ENCODE data around the gene RNF180.
A peak's percentile ranks its signal among the peaks of the same experiment; 100 is the strongest.
"Not testable (repeated sequence)": the region's sequence is repeated elsewhere in the genome, so short reads cannot be mapped to it uniquely, and the experiment has no call there.

Gene RNF180

DNA sequence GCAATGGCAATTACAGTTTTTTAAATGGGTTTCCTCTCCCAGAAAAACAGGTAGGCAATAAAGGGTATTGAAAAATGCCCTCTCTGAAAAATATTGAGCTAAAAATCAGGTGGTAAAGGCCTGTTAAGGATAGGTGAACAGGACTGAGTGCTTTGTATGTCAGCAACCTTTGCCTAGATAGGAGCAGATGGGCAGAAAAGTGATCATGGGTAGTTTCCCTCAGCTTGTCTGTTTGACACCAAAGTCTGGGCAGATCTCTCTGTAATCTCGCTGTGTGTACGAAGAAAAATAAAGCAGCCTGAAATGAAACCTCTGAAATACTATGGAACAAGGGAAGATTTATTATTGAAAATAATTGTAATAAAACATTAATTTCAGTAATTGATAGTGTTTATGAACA, 15.8 kb downstream of the RNF180 start:
- DNase-seq (ENCODE audit: low spot score) = no peak

DNA sequence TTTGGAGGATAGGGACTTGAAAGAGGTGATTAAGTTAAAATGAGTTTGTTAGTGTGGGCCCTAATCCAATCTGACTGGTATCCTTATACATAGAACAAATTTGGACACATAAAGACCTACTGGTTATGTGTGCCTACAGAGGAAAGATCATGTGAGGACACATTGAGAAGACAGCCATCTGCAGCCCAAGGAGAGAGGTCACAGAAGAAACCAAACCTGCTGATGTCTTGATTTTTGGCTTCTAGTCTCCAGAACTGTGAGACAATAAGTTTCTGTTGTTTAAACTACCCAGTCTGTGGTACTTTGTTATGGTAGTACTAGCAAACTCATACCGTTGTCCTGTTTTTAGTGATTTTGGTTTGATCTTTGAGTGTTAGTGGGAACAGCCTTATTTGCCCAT, 18.3 kb downstream of the RNF180 start:
- no peak for DNase-seq (ENCODE audit: low spot score)

DNA sequence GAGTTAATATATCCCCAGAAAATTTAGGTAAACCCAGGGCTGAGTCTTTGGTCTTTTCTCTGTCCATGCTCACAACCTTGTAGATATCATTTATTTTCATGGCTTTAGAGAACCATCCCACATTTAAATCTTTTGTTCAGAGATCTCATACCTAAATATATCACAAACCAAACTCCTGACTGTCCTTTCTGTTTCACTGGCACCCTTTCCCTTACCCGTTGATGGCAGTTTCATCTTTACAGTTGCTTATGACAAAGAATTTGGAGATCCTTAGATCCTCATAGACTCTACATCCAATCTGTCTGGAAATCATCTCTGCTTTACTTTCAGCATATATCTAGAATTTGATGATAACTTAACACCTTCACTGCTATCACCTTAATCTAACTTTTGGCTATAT, 19.2 kb downstream of the RNF180 start:
- no peak for DNase-seq (ENCODE audit: low spot score)

DNA sequence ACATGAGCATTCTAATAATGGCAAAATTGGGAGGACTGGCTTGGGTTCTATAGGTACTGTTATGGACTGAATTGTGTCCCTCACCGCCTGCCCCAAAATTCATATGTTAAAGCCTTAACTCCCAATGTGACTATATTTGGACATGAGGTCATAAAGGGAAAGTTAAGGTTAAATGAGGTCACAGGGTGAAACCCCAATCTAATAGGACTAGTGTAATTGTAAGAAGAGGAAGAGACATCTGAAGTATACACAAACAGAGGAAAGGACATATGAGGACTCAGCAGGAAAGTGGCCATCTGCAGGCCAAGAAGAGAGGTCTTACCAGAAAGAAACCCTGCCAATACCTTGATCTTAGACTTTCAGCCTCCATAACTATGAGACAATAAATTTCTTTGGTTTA, 23.1 kb downstream of the RNF180 start:
- no peak for DNase-seq (ENCODE audit: low spot score)

DNA sequence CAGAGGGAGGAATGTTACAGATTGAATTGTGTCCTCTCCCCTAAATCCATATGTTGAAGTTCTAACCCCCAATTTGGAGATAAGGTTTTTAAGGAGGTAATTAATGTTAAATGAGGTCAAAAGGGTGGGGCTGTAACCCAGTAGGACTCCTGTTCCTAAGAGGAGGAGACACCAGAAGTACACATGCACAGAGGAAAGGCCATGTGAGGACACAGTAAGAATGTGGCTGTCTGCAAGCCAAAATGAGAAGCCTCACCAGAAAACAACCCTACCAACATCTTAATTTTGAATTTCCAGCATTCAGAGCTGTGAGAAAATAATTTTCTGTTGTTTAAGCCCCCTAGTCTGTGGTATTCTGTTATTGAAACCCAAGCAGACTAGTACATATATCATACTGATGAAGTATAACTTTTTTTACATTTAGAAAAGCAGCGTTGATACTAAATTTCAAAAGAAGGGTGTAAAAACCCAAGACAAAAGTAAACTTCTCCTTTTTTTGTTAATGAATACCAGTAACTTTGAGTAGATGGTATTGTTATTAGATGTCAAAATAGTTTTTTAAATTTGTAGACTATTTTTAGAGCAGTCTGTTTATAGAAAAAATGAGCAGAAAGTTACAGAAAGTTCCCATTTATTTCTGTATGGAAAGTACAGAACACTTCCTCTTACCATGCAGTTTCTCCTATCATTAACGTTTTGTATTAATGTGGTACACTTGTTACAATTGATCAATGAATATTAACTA, 25.1 kb downstream of the RNF180 start:
- DNase-seq (ENCODE audit: low spot score) = no peak

DNA sequence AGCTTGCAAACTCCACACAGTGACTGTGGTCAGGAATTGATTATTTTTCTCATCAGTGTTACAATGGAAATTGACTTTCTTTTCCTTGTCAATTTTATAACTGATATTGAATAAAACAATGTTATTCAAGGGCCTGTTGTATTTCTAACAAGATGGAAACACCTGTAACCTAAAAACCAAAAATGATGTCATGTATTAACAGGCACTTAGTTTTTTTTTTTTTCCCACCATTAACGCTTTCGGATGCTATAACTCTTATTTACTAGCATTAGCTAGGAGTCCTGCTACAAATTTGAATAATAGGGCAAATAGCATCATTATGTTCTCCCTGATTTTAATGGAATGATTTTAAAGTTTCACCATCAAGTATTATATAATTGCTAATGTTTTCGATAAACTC, 30.3 kb downstream of the RNF180 start:
- DNase-seq (ENCODE audit: low spot score) = no peak

DNA sequence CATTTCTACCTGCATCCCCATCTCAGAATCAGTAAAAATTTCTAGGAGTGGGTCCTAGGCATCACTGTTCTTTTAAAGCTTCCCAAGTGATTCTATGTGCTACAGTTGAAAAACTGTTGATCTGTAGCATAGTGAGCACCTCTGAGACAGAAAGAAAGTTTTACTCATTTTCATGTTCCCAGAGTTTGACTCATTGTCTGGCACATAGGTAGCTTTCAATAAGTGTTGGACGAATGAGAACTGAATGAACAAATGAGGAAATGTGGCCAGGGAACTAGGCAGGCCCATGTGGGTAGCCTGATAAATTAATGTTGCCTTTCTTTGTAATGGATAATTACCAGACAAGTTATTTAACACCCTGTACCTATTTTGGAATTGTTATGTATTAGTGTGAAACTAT, 33.8 kb downstream of the RNF180 start:
- no peak for DNase-seq (ENCODE audit: low spot score)

DNA sequence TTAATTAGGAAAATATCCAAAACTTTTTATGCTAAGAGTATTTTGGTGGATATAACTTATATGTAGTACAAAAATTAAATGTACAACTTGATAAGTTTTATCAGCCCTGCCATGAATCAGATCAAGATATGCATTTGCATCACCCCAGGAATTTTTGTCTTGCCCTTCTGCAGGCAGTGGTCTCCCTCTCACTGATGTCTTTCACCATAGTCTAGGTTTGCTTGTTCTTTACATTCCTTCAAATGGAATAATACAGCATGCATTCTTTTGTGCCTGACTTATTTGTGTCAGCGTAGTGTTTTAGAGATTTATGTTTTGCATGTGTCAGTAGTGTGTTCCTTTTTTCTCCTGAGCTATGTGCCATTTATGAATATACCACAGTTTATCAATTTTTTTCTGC, 36.4 kb downstream of the RNF180 start:
- DNase-seq (ENCODE audit: low spot score) = no peak

DNA sequence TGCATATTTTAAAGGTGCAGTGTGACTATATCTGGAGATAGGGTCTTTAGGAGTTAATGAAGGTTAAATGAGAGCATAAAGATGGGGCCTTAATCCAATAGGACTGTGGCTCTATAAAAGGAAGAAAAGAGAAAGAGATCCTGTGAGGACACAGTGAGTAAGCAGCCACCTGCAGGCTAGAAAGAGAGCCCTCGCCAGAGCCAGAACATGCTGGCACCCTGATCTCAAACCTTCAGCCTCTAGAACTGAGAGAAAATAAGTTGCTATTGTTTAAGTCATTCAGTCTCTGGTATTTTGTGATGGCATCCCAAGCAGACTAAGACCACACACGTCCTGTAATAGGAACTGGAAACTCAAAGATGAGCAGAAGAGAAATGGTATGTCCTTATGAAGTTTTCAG, 41.0 kb downstream of the RNF180 start:
- no peak for DNase-seq (ENCODE audit: low spot score)

DNA sequence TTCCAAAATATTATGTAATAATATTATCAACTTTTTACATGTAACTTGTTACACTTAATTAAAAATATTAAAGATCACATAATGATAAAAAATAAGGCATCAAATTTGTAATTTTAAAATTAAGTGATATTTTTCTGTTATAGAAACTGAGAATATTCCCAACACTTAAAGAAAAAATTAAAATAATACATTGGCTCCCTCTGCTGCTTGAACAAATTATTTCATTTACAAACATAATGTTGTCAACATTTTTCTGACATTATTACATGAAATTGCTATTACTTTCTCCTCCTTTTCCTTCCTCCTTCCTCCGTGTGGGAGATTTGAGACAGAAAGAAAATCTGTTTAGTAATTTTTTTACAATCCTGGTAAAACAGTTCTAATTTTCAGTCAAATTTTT, 42.3 kb downstream of the RNF180 start:
- DNase-seq (ENCODE audit: low spot score) = no peak

DNA sequence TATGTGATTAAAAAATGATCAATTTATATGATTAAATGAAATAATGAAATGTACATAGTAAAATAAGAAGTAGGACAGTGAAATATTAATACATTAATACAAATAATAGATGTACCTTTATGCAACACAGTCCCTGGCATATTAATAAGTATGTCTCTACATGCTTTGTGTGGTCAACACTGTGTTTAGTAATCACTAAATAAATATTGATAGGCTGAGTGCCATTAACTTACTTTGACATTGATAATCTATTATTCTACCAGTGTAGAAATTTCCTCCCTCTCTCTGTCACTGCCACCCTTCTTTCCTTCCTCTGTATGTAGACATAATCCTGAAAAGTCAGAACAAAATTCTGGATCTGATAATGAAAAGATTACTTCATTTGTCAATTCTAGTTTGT, 43.7 kb downstream of the RNF180 start:
- DNase-seq (ENCODE audit: low spot score) = no peak

DNA sequence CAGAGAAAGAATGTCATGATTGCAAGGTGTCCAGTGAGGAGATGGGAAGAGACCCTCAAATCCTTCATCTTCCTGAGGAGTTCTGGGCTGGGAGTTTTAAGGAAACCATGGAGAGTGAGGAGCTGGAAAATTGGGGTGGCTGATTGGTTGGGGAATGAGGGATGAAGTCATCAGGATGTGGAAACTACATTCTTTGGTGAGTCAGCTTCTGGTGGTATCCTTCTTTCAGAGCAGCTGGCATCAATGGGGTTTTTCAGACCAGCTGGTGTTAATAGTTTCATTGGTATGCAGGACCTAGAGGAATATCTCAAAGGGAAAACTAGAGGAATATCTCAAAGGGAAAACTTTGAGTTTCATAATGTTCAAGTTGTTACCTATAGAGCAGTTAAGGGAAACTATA, 45.2 kb downstream of the RNF180 start:
- peak; percentile 61 for DNase-seq (ENCODE audit: low spot score)

DNA sequence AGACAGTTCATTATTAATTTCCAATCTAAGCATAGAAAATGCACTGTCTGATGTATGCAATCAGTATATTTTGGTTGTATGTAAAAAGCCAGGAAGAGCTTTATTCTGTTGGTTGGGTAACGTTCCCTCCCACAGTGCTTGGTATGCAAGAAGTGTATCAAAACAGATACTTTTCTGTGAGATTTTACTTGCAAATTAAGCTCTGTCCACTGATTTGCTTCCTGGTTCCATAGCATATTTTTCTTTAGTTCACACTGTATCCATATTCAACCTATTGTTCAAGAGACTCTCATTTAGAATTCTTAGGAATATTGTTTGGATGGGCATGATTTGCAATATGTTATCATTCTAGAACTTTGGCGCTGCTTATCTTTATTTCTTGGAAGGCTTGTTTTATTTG, 47.4 kb downstream of the RNF180 start:
- no peak for DNase-seq (ENCODE audit: low spot score)

DNA sequence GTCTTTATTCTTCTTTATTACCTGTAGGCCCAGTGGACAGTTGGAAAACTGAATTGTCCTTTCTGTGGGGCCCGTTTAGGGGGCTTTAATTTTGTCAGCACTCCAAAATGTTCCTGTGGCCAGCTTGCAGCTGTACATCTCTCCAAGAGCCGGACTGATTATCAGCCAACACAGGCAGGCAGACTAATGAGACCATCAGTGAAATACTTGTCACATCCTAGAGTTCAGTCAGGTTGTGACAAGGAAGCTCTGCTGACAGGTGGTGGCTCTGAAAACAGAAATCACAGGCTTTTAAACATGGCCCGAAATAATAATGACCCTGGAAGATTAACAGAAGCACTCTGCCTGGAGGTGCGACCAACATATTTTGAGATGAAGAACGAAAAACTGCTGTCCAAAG, 47.9 kb downstream of the RNF180 start:
- no peak for DNase-seq (ENCODE audit: low spot score)

DNA sequence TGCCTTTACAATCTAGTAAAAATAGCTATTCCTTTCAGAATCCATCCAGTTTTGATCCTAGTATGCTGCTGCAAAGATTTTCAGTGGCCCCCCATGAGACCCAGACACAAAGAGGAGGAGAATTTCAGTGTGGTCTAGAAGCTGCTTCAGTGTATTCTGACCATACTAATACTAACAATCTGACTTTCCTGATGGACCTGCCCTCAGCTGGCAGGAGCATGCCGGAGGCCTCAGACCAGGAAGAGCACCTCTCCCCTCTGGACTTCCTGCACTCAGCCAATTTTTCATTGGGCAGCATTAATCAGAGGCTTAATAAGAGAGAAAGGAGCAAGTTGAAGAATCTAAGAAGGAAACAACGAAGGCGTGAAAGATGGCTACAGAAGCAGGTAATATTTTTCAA, 48.5 kb downstream of the RNF180 start:
- DNase-seq (ENCODE audit: low spot score) = no peak

DNA sequence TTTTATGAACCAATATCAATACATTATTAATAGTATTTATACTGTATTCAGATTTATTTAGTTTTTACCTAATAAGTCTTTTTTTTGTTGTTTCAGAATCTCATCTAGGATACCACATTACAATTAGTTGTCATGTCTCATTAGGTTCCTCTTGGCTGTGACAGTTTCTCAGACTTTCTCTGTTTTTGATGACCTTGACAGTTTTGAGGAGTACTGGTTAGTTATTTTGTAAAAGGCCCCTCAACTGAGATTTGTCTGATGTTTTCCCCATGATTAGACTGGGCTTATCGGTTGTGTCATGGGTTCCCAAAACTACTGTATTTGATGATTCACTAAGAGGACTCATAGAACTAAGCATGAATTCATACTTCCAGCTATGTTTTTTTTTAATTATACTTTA, 56.3 kb downstream of the RNF180 start:
- DNase-seq (ENCODE audit: low spot score) = no peak

DNA sequence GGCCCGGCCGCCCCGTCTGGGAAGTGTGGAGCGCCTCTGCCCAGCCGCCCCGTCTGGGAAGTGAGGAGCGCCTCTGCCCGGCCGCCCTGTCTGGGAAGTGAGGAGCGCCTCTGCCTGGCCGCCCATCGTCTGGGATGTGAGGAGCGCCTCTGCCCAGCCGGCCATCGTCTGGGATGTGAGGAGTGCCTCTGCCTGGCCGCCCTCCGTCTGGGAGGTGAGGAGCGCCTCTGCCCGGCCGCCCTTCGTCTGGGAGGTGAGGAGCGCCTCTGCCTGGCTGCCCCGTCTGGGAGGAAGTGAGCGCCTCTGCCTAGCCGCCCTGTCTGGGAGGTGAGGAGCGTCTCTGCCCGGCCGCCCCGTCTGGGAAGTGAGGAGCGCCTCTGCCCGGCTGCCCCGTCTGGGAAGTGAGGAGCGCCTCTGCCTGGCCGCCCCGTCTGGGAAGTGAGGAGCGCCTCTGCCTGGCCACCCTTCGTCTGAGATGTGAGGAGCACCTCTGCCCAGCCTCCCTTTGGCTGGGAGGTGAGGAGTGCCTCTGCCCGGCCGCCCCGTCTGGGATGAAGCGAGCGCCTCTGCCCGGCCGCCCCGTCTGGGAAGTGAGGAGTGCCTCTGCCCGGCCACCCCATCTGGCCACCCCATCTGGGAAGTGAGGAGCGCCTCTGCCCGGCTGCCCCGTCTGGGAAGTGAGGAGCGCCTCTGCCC, 59.8 kb downstream of the RNF180 start:
- not testable (repeated sequence) for DNase-seq (ENCODE audit: low spot score)

DNA sequence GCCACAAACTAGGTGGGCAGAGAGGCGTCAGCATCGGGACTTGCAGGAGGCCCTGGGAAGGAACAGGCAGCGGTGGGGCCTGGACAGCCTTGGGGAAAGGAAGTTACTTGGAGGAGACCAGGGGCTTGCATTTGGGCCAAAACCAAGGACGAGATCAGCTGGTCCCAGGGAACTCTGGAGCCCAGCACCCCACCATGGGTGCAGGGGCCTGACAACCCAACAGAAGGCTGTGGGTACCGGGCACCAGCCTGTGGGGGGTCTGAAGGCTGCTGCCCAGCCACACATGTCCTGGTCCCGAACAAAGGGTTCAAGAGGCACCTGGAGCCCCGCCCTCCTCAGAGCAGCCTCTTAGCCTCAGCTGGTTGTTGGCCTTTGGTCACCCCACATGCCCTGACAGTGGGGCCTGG, 61.5 kb downstream of the RNF180 start:
- DNase-seq (ENCODE audit: low spot score) = not testable (repeated sequence)

DNA sequence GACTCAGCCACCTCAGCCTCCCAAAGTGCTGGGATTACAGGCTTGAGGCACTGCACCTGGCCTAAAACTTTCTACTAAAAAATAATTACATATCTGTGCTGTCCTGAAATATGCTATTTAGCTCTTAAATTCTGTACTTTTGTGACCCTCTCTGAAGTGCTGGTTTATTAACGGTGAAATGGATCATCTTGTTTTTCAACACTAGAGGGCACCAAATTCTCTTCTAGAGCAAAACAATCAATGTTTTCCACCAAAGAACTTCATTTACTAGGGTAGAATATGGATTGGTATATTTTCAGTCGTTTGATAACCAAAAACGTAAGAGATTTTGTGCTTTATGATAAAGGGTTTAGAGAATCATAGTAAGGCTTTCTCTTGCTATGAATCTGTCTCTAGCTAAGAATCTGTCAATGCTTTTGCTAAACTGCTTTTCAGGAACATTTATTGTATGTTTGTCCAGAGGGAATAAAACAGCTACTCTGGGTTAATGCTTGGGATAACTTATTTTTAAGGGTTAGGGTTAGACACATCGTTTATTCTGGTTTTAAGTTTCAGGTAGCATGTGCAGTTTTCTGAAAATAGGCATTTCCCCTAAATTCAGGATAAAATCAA, 63.6 kb downstream of the RNF180 start:
- peak; percentile 54 for DNase-seq (ENCODE audit: low spot score)

DNA sequence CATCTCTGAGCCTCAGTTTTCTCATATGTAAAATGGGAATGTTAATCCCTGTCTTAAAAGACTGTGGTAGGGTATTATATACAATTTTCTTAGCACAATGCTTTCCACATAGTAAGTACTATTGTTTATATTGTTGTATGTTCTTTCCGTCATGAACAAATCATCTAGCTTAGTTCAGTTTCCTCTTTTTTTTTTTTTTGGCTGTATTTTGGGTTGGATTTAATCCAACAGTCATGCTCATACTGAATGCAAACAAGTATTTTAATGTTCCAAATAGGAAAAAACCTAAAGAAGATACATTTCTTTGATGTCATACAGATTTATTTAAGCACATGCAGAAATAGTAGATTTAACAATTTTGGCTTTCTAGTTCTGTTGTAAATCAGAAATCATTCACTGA, 95.1 kb downstream of the RNF180 start:
- no peak for DNase-seq (ENCODE audit: low spot score)

DNA sequence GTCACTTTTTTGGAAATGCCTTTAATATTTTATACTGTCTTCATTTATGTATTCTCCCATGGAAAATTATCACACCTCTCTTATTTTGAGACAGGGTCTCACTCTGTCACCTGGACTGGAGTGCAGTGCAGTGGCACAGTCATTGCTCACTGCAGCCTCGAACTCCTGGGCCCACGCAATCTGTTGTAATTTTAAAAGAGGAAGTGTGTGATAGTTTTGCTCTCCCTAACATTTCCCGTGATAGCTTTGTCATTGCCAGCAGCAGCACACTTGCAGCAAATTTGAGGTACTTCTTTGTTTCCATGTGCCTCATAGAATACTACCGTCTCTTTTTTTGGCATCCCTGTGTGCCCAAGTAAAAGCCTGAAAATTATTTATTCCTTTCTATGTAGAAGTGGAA, 103.5 kb downstream of the RNF180 start:
- DNase-seq (ENCODE audit: low spot score) = no peak

DNA sequence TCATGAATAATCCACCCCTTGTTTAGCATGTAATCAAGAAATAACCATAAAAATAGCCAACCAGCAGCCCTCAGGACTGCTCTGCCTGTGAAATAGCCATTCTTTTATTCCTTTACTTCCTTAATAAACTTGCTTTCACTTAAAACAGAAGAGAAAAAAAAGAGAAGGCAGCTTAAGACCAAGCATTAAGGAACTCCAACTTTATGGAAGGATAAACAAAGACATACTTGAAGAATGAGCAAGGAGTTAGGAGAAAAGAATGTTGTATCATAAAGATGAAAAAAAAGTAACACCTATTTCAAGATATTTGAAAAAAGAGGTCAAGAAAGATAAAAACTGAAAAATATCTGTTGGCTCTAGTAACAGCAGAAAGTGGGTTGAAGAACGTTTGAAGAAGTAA, 107.6 kb downstream of the RNF180 start:
- no peak for DNase-seq (ENCODE audit: low spot score)
